Mammary microvascular endothelial cell (primary cell): ENCODE results near the gene CHPT1. TPM values are rescaled to one million over a fixed set of nuclear protein-coding genes. Genes with fewer than 3 reads are reported as not detected.

Source experiments
- total RNA-seq: library from RNA; depleted of rRNA; stranded (reverse); fragments of >200 nt; gene quantifications from 2 replicates; pipeline ENCODE4 v1.2.3, GENCODE V29; 2015

CHPT1 gene
- total RNA-seq = 22.4 and 27.3 TPM in 2 replicates

GRCh38 chr12:101697197-101697929 is at the start of gene CHPT1:
TSS of gene CHPT1 (plus strand) at chr12:101697640. CDS start at chr12:101697862, 222 bp downstream.

GRCh38 chr12:101738920-101739665 is 41.7 kb downstream of the CHPT1 start, which contains the start of gene SYCP3:
TSS of gene SYCP3 (minus strand) at chr12:101739462. CDS start at chr12:101737935, 1,527 bp downstream.

Other genes starting within 250 kb of the CHPT1 start
- not detected in 2 replicates for gene SPIC, start 222.3 kb upstream of the CHPT1 start, total RNA-seq
- gene MYBPC1, start 102.7 kb upstream of the CHPT1 start, total RNA-seq = not detected in 2 replicates
- not detected in 2 replicates for gene SYCP3, start 41.8 kb downstream of the CHPT1 start, total RNA-seq
- 27.6 and 28.0 TPM in 2 replicates for gene GNPTAB, start 133.3 kb downstream of the CHPT1 start, total RNA-seq
- gene DRAM1, start 179.9 kb downstream of the CHPT1 start, total RNA-seq = 44.2 and 44.8 TPM in 2 replicates